ENCODE measurements around the gene REEP5. TPM values are rescaled to one million over a fixed set of nuclear protein-coding genes. Genes with fewer than 3 reads are reported as not detected.

REEP5 gene
- polyA plus RNA-seq, 1 of the 3 experiments (the other 2 are of a cell fraction), result 124 TPM

GRCh38 chr5:112886975-112887374 lies 35.1 kb downstream of the REEP5 start:
- Histone ChIP-seq H3K4me1 (ENCODE audit: control insufficient read depth in 1 of 2, insufficient read depth in 2 of 2, low read depth in 1 of 2, low read length in 1 of 2) (no peaks in the 10 kb centered on the region), H3K36me3 (replicated peaks in 1 of 2; ENCODE audit: control insufficient read depth in 1 of 2, insufficient read depth in 2 of 2, low read length in 1 of 2) (peaks cover 56 to 62% of the 10 kb centered on the region in 2 experiments), H3K9me2 (no peaks in the 10 kb centered on the region), H3K9ac (no peak overlapping the region), H3K27ac (ENCODE audit: low read depth in 2 of 2, low read length in 1 of 2) (no peak overlapping the region), H3K79me2 (ENCODE audit: insufficient read depth) (peaks cover 33% of the 10 kb centered on the region), H3K27me3 (ENCODE audit: insufficient read depth) (no peaks in the 10 kb centered on the region), H3K9me3 (no peaks in the 10 kb centered on the region), H3F3A (replicated peaks; ENCODE audit: insufficient read depth) (peaks cover 3% of the 10 kb centered on the region), H4K20me1 (ENCODE audit: insufficient read depth) (peaks cover 3% of the 10 kb centered on the region; the same call in 1 of the 2 replicates), H3K4me2 (no peak overlapping the region), H2AFZ (ENCODE audit: low read depth) (no peak overlapping the region), H3K4me3 (ENCODE audit: low read depth in 2 of 2, low read length in 1 of 2) (no peak overlapping the region)
- 100% methylated on average over 3 of the region's 4 CpGs for WGBS (ENCODE audit: low lambda C conversion rate)
- no peak for DNase-seq
- ChIA-PET CTCF (no interaction called here), POLR2A (no interaction called here)
- TF ChIP-seq MEF2A (IDR thresholded peaks at IDR 0.05; ENCODE audit: borderline replicate concordance, low read depth) (no peak), POLR2AphosphoS5 (IDR thresholded peaks at IDR 0.05; ENCODE audit: low read depth, low read length) (no peak), TAF1 (IDR thresholded peaks at IDR 0.05; ENCODE audit: borderline replicate concordance, low read depth, low read length) (no peak), TEAD4 (IDR thresholded peaks at IDR 0.05; ENCODE audit: borderline replicate concordance, insufficient read depth) (no peak), ZBTB33 (IDR thresholded peaks at IDR 0.05; ENCODE audit: borderline replicate concordance, low read depth) (no peak), NRF1 (IDR thresholded peaks at IDR 0.05; ENCODE audit: low read depth, low read length) (no peak), EZH2phosphoT487 (IDR thresholded peaks at IDR 0.05; ENCODE audit: borderline replicate concordance, low read depth) (no peak), FOSL2 (IDR thresholded peaks at IDR 0.05; ENCODE audit: borderline replicate concordance, low read depth) (no peak), ELF1 (IDR thresholded peaks at IDR 0.05) (no peak), RAD21 (IDR thresholded peaks at IDR 0.05; ENCODE audit: low read length) (no peak), FOXM1 (IDR thresholded peaks at IDR 0.05; ENCODE audit: low read depth) (no peak), SMC3 (IDR thresholded peaks at IDR 0.05; ENCODE audit: low read depth, low read length) (no peak), SIN3A (IDR thresholded peaks at IDR 0.05; ENCODE audit: borderline replicate concordance, low read depth, low read length) (no peak), GATA2 (CRISPR knock-in tag; IDR thresholded peaks at IDR 0.05) (no peak), FOXJ3 (CRISPR knock-in tag; IDR thresholded peaks at IDR 0.05) (no peak), YY1 (IDR thresholded peaks at IDR 0.05; ENCODE audit: low read depth) (no peak), GABPA (IDR thresholded peaks at IDR 0.05; ENCODE audit: low read depth) (no peak), PBX3 (IDR thresholded peaks at IDR 0.05) (no peak), MXI1 (IDR thresholded peaks at IDR 0.05; ENCODE audit: low read depth, low read length) (no peak)

All from SK-N-SH (cell line).